Neural progenitor cell (in vitro differentiated cells): ENCODE results near the gene P2RY11.

Experiments used
- CTCF ChIP-seq: fragments of 200-600 bp; sonication (generic); IDR thresholded peaks from 2 replicates; pipeline ENCODE4 v1.5.1; 2017; ENCODE audit warnings: antibody characterized with exemption, mild to moderate bottlenecking
- EZH2phosphoT487 ChIP-seq: fragments of 200-600 bp; sonication (generic); IDR thresholded peaks from 2 replicates; pipeline ENCODE4 v1.6.1; 2017; ENCODE audit warnings: antibody characterized with exemption

- no peak for TF ChIP-seq CTCF
- TF ChIP-seq EZH2phosphoT487, result no peak
These were observed 9.2 kb downstream of the P2RY11 start for GRCh38 chr19:10120538-10121189.
